LNCAP (cell line): ENCODE measurements around the gene DTX3L.

Experiments used
- CTCF ChIP-seq: fragments of 450-650 bp; IDR thresholded peaks from 2 replicates; pipeline ENCODE4 v1.5.1; 2017; ENCODE audit warnings: mild to moderate bottlenecking

DTX3L gene

GRCh38 chr3:122564155-122564912 is at the start of gene DTX3L, which contains the start of gene PARP9:
DTX3L (plus strand) TSS chr3:122564338; CDS start chr3:122564427, 89 bp downstream.
PARP9 (minus strand) TSS chr3:122564300; CDS start chr3:122559620, 4,680 bp downstream.
- TF ChIP-seq CTCF: no peak

DNA sequence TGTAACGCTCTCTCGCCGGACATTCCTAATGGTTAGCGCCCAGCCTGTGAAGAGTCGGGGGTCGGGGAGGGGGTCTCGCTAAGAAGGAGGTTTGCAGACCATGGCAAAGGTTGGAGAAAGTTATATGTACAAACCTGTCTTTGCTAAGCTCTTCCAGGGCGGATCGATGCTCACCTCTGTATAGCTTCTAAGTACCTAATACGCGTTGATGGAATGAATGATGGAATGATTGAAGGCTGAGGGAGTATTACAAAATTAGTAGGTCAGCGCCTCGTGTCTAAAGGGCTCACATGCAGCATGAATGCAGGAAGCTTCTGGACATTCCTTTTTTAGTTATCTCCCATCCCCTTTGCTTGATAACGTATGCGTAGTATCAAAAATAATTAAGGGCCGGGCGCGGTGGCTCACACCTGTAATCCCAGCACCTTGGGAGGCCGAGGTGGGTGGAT is 49.1 kb upstream of the DTX3L start:
- TF ChIP-seq CTCF: no peak

GRCh38 chr3:122515870-122516269 is 48.3 kb upstream of the DTX3L start:
- no peak for TF ChIP-seq CTCF

GRCh38 chr3:122516846-122517360 is 47.2 kb upstream of the DTX3L start:
- TF ChIP-seq CTCF: no peak

DNA sequence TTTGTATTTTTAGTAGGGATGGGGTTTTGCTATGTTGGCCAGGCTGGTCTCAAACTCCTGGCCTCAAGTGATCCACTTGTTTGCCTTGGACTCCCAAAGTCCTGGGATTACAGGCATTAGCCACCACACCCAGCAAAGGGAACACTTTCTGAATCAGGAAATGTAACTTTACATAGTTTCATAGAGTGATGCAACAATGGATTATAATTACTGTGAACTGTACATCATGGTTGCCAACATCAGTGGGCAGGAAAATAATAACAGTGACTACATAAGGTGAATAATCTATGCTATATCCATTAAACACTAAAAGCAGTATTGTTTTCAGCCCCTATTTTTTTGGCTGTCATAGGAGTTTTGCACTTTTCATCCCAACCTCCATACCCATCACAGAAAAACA is 44.4 kb upstream of the DTX3L start:
- no peak for TF ChIP-seq CTCF

DNA sequence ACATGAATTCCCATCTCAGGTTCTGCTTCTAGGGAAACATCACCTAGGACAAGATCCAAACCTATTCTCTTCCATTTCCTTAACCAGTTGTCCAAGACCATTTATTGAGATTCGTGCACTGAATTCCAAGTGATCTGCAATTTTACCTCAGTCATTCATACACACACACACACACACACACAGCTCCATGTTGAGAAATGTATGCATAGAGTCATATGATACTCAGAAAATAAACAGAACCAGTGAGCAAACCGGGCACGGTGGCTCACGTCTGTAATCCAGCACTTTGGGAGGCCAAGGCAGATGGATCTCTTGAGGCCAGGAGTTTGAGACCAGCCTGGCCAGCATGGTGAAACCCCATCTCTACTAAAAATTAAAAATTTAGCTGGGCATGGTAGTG is 43.3 kb upstream of the DTX3L start:
- no peak for TF ChIP-seq CTCF

- no peak for TF ChIP-seq CTCF
These were observed 40.8 kb upstream of the DTX3L start for GRCh38 chr3:122523317-122523716.
